Upper lobe of left lung (tissue), 6 donors: ENCODE results near the gene MLH1. TPM values are rescaled to one million over a fixed set of nuclear protein-coding genes. Genes with fewer than 3 reads are reported as not detected.

ENCODE experiments used
- ATAC-seq, 2 donors: fragments of 200-7000 bp; cut with Tn5 transposase; one replicate each; pipeline ENCODE4 v1.9.1; 2022; ENCODE audit warnings: mild to moderate bottlenecking in 2 of 2, moderate library complexity in 2 of 2; ENCODE audit not compliant: low FRiP score in 2 of 2
- DNase-seq, 2 donors: peaks; one replicate each; pipeline ENCODE4 v3.0.0-alpha.2; 2019 to 2020
- H3K27ac ChIP-seq, 4 donors: fragments of 200-600 bp; sonication (generic); one replicate each; pipeline ENCODE4 v1.5.1; 2016 to 2019
- H3K27me3 ChIP-seq, 4 donors: fragments of 200-600 bp; sonication (generic); one replicate each; pipeline ENCODE4 v1.5.1; 2017 to 2019
- H3K36me3 ChIP-seq, 4 donors: fragments of 200-600 bp; sonication (generic); one replicate each; pipeline ENCODE4 v1.5.1; 2016 to 2019
- H3K4me1 ChIP-seq, 4 donors: fragments of 200-600 bp; sonication (generic); one replicate each; pipeline ENCODE4 v1.5.1; 2018 to 2019
- H3K4me3 ChIP-seq, 4 donors: fragments of 200-600 bp; sonication (generic); one replicate each; pipeline ENCODE4 v1.5.1; 2017 to 2019; ENCODE audit warnings: mild to moderate bottlenecking in 2 of 4, moderate library complexity in 1 of 4
- H3K9me3 ChIP-seq, 4 donors: fragments of 200-600 bp; sonication (generic); one replicate each; pipeline ENCODE4 v1.5.1; 2018 to 2019
- CTCF ChIP-seq, 6 experiments: fragments of 450-650 bp in 4 of 6; fragments of 200-600 bp in 2 of 6; sonication (generic) in 2 of 6; IDR thresholded peaks; one replicate each; pipeline ENCODE4 v1.5.1; 2016 to 2019; ENCODE audit warnings: antibody characterized with exemption in 6 of 6
- EP300 ChIP-seq, 4 donors: sonication (generic); formaldehyde crosslinking; IDR thresholded peaks; one replicate each; pipeline ENCODE4 v1.5.1; 2017; ENCODE audit warnings: antibody characterized with exemption in 4 of 4, control low read depth in 2 of 4
- POLR2A ChIP-seq, 4 donors: fragments of 450-650 bp; IDR thresholded peaks; one replicate each; pipeline ENCODE4 v1.5.1; 2016 to 2017; ENCODE audit warnings: antibody characterized with exemption in 4 of 4, mild to moderate bottlenecking in 2 of 4
- POLR2AphosphoS5 ChIP-seq, 2 donors: sonication (generic); formaldehyde crosslinking; IDR thresholded peaks; one replicate each; pipeline ENCODE4 v1.5.1; 2017; ENCODE audit warnings: antibody characterized with exemption in 2 of 2
- WGBS, 2 donors: methylation state at CpG; one replicate each; pipeline ENCODE4 v1.1.5; 2017 to 2018; 5-methylcytosine and 5-hydroxymethylcytosine counted together
- total RNA-seq, 6 donors: library from RNA; depleted of rRNA in 4 of 6; stranded (reverse); fragments of >200 nt in 4 of 6; gene quantifications; one replicate each; pipeline versions ENCODE4 v1.1.0 to v1.2.1, GENCODE V29; 2016 to 2021
- donor health status: DM: no; HTN: no; CAD: no; lungs with moderate emphysema.
- donor health status: DM: no; HTN: yes; CAD: no; lungs with severe emphysema.

The MLH1 gene
- total RNA-seq, 6 donors from 2014 or later, result 31.7 to 97.4 (median 37.2) TPM

GRCh38 chr3:36991147-36991546 is 2.2 kb upstream of the MLH1 start:
- 58% methylated on average over 3 of the region's 3 CpGs for WGBS, 2 donors
- Histone ChIP-seq H3K4me3 (peak overlapping the region in 3 of 4 donors; percentile 61 to 76 (median 61)), H3K9me3 (no peaks in the 10 kb centered on the region), H3K36me3 (peaks cover 4 to 18% (median 9%) of the 10 kb centered on the region in 4 donors), H3K27ac (peak overlapping the region; percentile 95 to 100 (median 99)), H3K27me3 (no peaks in the 10 kb centered on the region), H3K4me1 (peaks cover 42 to 58% (median 49%) of the 10 kb centered on the region in 4 donors)
- no peak for TF ChIP-seq CTCF (IDR thresholded peaks at IDR 0.05)
- no peak for TF ChIP-seq EP300 (IDR thresholded peaks at IDR 0.05)
- TF ChIP-seq POLR2AphosphoS5 (IDR thresholded peaks at IDR 0.05), result no peak
- no peak for ATAC-seq
- DNase-seq, result no peak

- DNase-seq (peak in 1 of 2 donors; percentile 33), ATAC-seq (peak in 1 of 2 donors; percentile 7)
- Histone ChIP-seq H3K27me3 (no peaks in the 10 kb centered on the region), H3K36me3 (peaks cover 4 to 20% (median 6%) of the 10 kb centered on the region in 4 donors), H3K4me1 (peaks cover 42 to 58% (median 49%) of the 10 kb centered on the region in 4 donors), H3K4me3 (peak overlapping the region; percentile 58 to 76 (median 61)), H3K9me3 (no peaks in the 10 kb centered on the region), H3K27ac (peak overlapping the region; percentile 95 to 100 (median 99))
- 13 to 14% methylated on average over 17 to 21 of the region's 24 CpGs for WGBS, 2 donors
- TF ChIP-seq EP300 (IDR thresholded peaks at IDR 0.05) (no peak), CTCF (IDR thresholded peaks at IDR 0.05) (peak in 1 of 6 experiments; percentile 18)
Measured at GRCh38 chr3:36991923-36992805, 1.2 kb upstream of the MLH1 start.

- DNase-seq, result peak; percentile 96 to 99
Measured at GRCh38 chr3:36992806-36993325, 452 bp upstream of the MLH1 start, which contains the start of gene EPM2AIP1. Gene EPM2AIP1, minus strand, starts transcription at chr3:36993131. Its CDS starts 54 bp downstream, at chr3:36993077.

GRCh38 chr3:37014620-37015019 is 21.3 kb downstream of the MLH1 start:
- DNase-seq (no peak), ATAC-seq (no peak)
- H3K4me3 ChIP-seq, result no peak overlapping the region
- 97 to 98% methylated on average over 2 of the region's 2 CpGs for WGBS, 2 donors
- H3K4me1 ChIP-seq, result no peaks in the 10 kb centered on the region
- TF ChIP-seq CTCF (IDR thresholded peaks at IDR 0.05) (no peak), POLR2A (IDR thresholded peaks at IDR 0.05) (no peak), EP300 (IDR thresholded peaks at IDR 0.05) (no peak), POLR2AphosphoS5 (IDR thresholded peaks at IDR 0.05) (no peak)
- peaks cover 41 to 91% (median 77%) of the 10 kb centered on the region in 4 donors for H3K36me3 ChIP-seq
- no peaks in the 10 kb centered on the region for H3K9me3 ChIP-seq
- H3K27me3 ChIP-seq, result no peaks in the 10 kb centered on the region
- H3K27ac ChIP-seq, result no peak overlapping the region

More at GRCh38 chr3:36992806-36993325, 452 bp upstream of the MLH1 start, which contains the start of gene EPM2AIP1:
- Histone ChIP-seq H3K9me3 (no peaks in the 10 kb centered on the region), H3K27ac (peak within 1 kb of the TSS; percentile 95 to 100 (median 99)), H3K4me1 (peaks cover 38 to 54% (median 48%) of the 10 kb centered on the region in 4 donors), H3K27me3 (no peaks in the 10 kb centered on the region), H3K4me3 (peak within 1 kb of the TSS; percentile 58 to 76 (median 61)), H3K36me3 (peaks cover 5 to 27% (median 7%) of the 10 kb centered on the region in 4 donors)
- peak; percentile 97 to 99 for ATAC-seq
- 2 to 8% methylated on average over 2 to 48 of the region's 48 CpGs for WGBS, 2 donors
- TF ChIP-seq POLR2AphosphoS5 (IDR thresholded peaks at IDR 0.05), result peak; percentile 84 to 98
- TF ChIP-seq EP300 (IDR thresholded peaks at IDR 0.05), result peak in 1 of 4 donors; percentile 81
- peak in 3 of 4 donors; percentile 96 to 98 (median 96) for TF ChIP-seq POLR2A (IDR thresholded peaks at IDR 0.05)
- TF ChIP-seq CTCF (IDR thresholded peaks at IDR 0.05), result peak in 4 of 6 experiments; percentile 37 to 83 (median 56)
